Measurements from ENCODE around the gene GRK7. TPM values are rescaled to one million over a fixed set of nuclear protein-coding genes. Genes with fewer than 3 reads are reported as not detected.

The GRK7 gene, protein sequence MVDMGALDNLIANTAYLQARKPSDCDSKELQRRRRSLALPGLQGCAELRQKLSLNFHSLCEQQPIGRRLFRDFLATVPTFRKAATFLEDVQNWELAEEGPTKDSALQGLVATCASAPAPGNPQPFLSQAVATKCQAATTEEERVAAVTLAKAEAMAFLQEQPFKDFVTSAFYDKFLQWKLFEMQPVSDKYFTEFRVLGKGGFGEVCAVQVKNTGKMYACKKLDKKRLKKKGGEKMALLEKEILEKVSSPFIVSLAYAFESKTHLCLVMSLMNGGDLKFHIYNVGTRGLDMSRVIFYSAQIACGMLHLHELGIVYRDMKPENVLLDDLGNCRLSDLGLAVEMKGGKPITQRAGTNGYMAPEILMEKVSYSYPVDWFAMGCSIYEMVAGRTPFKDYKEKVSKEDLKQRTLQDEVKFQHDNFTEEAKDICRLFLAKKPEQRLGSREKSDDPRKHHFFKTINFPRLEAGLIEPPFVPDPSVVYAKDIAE (N-terminal part only)
- total RNA-seq (2014; rRNA removed; shearing (Covaris generic)) (0.08 TPM in 1 of 2 replicates, not detected in the other), total RNA-seq (2022) (not detected in 2 replicates), Bru-seq, nascent RNA (percentile 15 among the genes with signal in this experiment), BruChase-seq, experiment 1, labeled RNA remaining after a 6-hour chase (percentile 23 among the genes with signal in this experiment), BruChase-seq, experiment 2, labeled RNA remaining after a 2-hour chase (percentile 29 among the genes with signal in this experiment)
- long read RNA-seq: 0 reads

DNA sequence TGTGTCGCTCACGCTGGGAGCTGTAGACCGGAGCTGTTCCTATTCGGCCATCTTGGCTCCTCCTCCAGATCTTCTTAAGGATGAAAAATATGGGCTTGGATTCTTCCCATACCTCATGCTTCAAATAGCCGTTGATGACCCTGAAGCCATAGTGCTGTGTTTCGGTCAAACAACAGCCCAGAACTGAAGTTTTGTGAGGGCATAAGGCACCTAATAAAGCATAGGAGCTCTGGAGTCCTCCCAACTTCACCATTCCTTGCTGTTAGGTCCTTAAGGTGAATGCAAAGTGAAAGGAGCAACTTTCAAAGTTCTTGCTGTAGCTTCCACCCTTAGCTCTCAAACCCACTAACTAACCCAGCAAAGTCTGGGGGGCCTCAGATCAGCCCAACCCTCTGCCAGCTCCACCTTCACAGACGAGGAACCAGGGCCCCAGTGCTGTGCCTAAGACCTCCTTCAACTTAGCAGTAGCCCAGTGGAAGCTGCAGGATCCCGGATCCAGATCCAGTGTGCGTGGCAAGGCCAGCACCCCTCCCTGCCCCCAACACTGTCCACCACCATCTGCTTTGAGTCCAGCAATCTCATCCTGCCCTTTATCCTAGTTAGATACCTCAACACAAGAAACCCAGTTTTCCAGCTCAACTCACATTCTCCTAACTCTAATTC lies at the start of gene GRK7:
Gene GRK7, plus strand, starts transcription at position 321 of the 663 bp plus-strand sequence. CDS start 14,877 bp downstream, outside the sequence.
- no peak within 1 kb of the TSS for H2AFZ ChIP-seq (ENCODE audit: low read length)
- H3K36me3 ChIP-seq (ENCODE audit: insufficient read depth, low read length): no peaks in the 10 kb centered on the region
- no peak within 1 kb of the TSS for H3K27ac ChIP-seq (ENCODE audit: low read depth, low read length, poor library complexity, severe bottlenecking)
- CTCF ChIA-PET (ENCODE audit: unreplicated experiment): no interaction called here
- no peaks in the 10 kb centered on the region for H3K4me1 ChIP-seq (ENCODE audit: insufficient read depth, low read length, poor library complexity, severe bottlenecking)
- H3K9me3 ChIP-seq (ENCODE audit: low read length): no peaks in the 10 kb centered on the region
- H3K79me2 ChIP-seq (ENCODE audit: insufficient read depth, low read depth, low read length): no peaks in the 10 kb centered on the region
- intact Hi-C loops (cut with micrococcal nuclease; ENCODE audit: unreplicated experiment): no loop called here
- TF ChIP-seq, protein P1, sequence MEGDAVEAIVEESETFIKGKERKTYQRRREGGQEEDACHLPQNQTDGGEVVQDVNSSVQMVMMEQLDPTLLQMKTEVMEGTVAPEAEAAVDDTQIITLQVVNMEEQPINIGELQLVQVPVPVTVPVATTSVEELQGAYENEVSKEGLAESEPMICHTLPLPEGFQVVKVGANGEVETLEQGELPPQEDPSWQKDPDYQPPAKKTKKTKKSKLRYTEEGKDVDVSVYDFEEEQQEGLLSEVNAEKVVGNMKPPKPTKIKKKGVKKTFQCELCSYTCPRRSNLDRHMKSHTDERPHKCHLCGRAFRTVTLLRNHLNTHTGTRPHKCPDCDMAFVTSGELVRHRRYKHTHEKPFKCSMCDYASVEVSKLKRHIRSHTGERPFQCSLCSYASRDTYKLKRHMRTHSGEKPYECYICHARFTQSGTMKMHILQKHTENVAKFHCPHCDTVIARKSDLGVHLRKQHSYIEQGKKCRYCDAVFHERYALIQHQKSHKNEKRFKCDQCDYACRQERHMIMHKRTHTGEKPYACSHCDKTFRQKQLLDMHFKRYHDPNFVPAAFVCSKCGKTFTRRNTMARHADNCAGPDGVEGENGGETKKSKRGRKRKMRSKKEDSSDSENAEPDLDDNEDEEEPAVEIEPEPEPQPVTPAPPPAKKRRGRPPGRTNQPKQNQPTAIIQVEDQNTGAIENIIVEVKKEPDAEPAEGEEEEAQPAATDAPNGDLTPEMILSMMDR (conservative IDR thresholded peaks at IDR 0.05; ENCODE audit: low read length): no peak
- TF ChIP-seq EZH2phosphoT487 (IDR thresholded peaks at IDR 0.05; ENCODE audit: borderline replicate concordance, low read depth, low read length): no peak
- no peak for DNase-seq (ENCODE audit: low spot score)
- no TSS peak for BruUV-seq (replicated peaks)
- H3K9me2 ChIP-seq (ENCODE audit: insufficient read depth, low read length): no peaks in the 10 kb centered on the region
- POLR2A ChIA-PET: no interaction called here
- no peak within 1 kb of the TSS for H3K4me3 ChIP-seq (ENCODE audit: low read depth, low read length, poor library complexity, severe bottlenecking)
- H4K20me1 ChIP-seq (ENCODE audit: insufficient read depth, low read length): no peaks in the 10 kb centered on the region
- no peak within 1 kb of the TSS for H3K4me2 ChIP-seq (ENCODE audit: low read length)

DNA sequence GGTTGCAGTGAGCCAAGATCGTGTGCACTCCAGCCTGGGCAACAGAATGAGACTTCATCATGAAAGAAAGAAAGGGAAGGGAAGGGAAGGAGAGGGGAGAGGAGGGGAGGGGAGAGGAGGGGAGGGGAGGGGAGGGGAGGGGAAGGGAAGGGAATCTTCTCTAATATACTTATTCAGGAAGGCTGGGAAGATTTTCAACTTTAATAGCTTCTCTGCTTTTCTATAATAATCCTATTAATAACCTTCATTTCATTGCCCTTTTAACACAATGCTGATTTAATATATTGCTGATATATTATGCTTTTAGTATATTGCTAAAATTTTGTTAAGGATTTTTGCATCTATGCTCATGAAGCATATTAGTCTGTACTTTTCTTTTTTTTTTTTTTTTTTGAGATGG lies 48.5 kb upstream of the GRK7 start:
- H3K9me2 ChIP-seq (ENCODE audit: insufficient read depth, low read length): no peaks in the 10 kb centered on the region
- no peak for DNase-seq (ENCODE audit: low spot score)
- no peaks in the 10 kb centered on the region for H3K4me1 ChIP-seq (ENCODE audit: insufficient read depth, low read length, poor library complexity, severe bottlenecking)
- no peak overlapping the region for H2AFZ ChIP-seq (ENCODE audit: low read length)
- no peaks in the 10 kb centered on the region for H3K36me3 ChIP-seq (ENCODE audit: insufficient read depth, low read length)
- ChIA-PET CTCF (ENCODE audit: unreplicated experiment) (interaction anchor here (0.6 kb wide), 1 partner anchor 68 kb away, joined by 6 read pairs; no protein-coding TSS in a partner anchor), POLR2A (interaction anchor here (0.7 to 1.6 kb wide), 3 partner anchors 9 to 615 kb away, joined by 3 to 9 read pairs (median 4); no protein-coding TSS in a partner anchor)
- BruUV-seq (replicated peaks): no TSS peak
- no peaks in the 10 kb centered on the region for H3K9me3 ChIP-seq (ENCODE audit: low read length)
- no peak overlapping the region for H3K4me2 ChIP-seq (ENCODE audit: low read length)
- TF ChIP-seq, protein P1 (conservative IDR thresholded peaks at IDR 0.05; ENCODE audit: low read length): no peak
- TF ChIP-seq EZH2phosphoT487 (IDR thresholded peaks at IDR 0.05; ENCODE audit: borderline replicate concordance, low read depth, low read length): no peak
- H4K20me1 ChIP-seq (ENCODE audit: insufficient read depth, low read length): no peaks in the 10 kb centered on the region
- intact Hi-C loops (cut with micrococcal nuclease; ENCODE audit: unreplicated experiment): no loop called here
- H3K79me2 ChIP-seq (ENCODE audit: insufficient read depth, low read depth, low read length): no peaks in the 10 kb centered on the region
- H3K4me3 ChIP-seq (ENCODE audit: low read depth, low read length, poor library complexity, severe bottlenecking): no peak overlapping the region
- no peak overlapping the region for H3K27ac ChIP-seq (ENCODE audit: low read depth, low read length, poor library complexity, severe bottlenecking)
